ENCODE measurements around the gene MAML3. TPM values are rescaled to one million over a fixed set of nuclear protein-coding genes. Genes with fewer than 3 reads are reported as not detected.

Gene MAML3
- total RNA-seq, 6 donors from 2014 or later: 9.6 to 31.4 (median 14.5) TPM

- Histone ChIP-seq H3K27ac (peak overlapping the region in 1 of 4 donors; percentile 55), H3K9me3 (no peaks in the 10 kb centered on the region), H3K27me3 (no peaks in the 10 kb centered on the region), H3K4me1 (peaks cover 14 to 43% (median 28%) of the 10 kb centered on the region in 4 donors), H3K36me3 (no peaks in the 10 kb centered on the region), H3K4me3 (no peak overlapping the region)
- ATAC-seq (ENCODE audit: low FRiP score in 2 of 2): peak in 1 of 2 donors; percentile 59
- TF ChIP-seq POLR2AphosphoS5 (IDR thresholded peaks at IDR 0.05): peak; percentile 14 to 18
- TF ChIP-seq, protein P1, sequence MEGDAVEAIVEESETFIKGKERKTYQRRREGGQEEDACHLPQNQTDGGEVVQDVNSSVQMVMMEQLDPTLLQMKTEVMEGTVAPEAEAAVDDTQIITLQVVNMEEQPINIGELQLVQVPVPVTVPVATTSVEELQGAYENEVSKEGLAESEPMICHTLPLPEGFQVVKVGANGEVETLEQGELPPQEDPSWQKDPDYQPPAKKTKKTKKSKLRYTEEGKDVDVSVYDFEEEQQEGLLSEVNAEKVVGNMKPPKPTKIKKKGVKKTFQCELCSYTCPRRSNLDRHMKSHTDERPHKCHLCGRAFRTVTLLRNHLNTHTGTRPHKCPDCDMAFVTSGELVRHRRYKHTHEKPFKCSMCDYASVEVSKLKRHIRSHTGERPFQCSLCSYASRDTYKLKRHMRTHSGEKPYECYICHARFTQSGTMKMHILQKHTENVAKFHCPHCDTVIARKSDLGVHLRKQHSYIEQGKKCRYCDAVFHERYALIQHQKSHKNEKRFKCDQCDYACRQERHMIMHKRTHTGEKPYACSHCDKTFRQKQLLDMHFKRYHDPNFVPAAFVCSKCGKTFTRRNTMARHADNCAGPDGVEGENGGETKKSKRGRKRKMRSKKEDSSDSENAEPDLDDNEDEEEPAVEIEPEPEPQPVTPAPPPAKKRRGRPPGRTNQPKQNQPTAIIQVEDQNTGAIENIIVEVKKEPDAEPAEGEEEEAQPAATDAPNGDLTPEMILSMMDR (IDR thresholded peaks at IDR 0.05): no peak
- DNase-seq: no peak
- 54 to 57% methylated on average over 8 of the region's 8 CpGs for WGBS, 2 donors
These were observed 109.6 kb downstream of the MAML3 start for GRCh38 chr4:140044337-140044902.

DNA sequence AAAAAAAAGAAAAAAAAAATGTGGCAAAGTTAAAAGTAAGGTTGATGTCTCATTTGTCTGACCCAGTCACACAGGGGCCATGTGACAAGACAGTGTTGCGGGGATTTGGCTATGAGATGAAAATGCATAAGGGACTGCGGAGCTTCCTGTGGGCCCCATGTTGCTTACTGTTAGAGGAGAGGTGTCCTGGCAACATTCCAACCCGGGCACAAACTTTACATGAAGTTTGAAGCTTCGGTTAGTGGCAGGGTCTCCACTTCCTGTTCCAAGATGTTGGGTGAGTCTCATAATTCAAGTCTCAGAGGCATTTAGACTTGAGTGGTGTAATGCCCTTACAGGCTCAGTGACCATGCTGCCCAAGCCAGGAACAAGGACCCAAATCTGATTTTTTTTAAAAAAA lies 111.3 kb downstream of the MAML3 start:
- H3K4me3 ChIP-seq: no peak overlapping the region
- peaks cover 13 to 36% (median 19%) of the 10 kb centered on the region in 4 donors for H3K4me1 ChIP-seq
- H3K9me3 ChIP-seq: no peaks in the 10 kb centered on the region
- no peak overlapping the region for H3K27ac ChIP-seq
- 62 to 65% methylated on average over 4 of the region's 4 CpGs for WGBS, 2 donors
- TF ChIP-seq POLR2A (IDR thresholded peaks at IDR 0.05) (no peak), EP300 (IDR thresholded peaks at IDR 0.05) (no peak), POLR2AphosphoS5 (IDR thresholded peaks at IDR 0.05) (no peak)
- TF ChIP-seq, protein P1 (IDR thresholded peaks at IDR 0.05): no peak
- ATAC-seq (ENCODE audit: low FRiP score in 2 of 2): no peak
- no peaks in the 10 kb centered on the region for H3K36me3 ChIP-seq
- H3K27me3 ChIP-seq: no peaks in the 10 kb centered on the region
- no peak for DNase-seq

- Histone ChIP-seq H3K27me3 (no peaks in the 10 kb centered on the region), H3K27ac (no peak overlapping the region), H3K9me3 (no peaks in the 10 kb centered on the region), H3K36me3 (no peaks in the 10 kb centered on the region), H3K4me1 (peaks cover 0 to 9% (median 5%) of the 10 kb centered on the region in 4 donors), H3K4me3 (no peak overlapping the region)
- 47 to 56% methylated on average over 3 of the region's 3 CpGs for WGBS, 2 donors
- ATAC-seq (ENCODE audit: low FRiP score in 2 of 2): no peak
- TF ChIP-seq POLR2A (IDR thresholded peaks at IDR 0.05) (no peak), POLR2AphosphoS5 (IDR thresholded peaks at IDR 0.05) (no peak), EP300 (IDR thresholded peaks at IDR 0.05) (no peak)
- TF ChIP-seq, protein P1 (IDR thresholded peaks at IDR 0.05): no peak
- no peak for DNase-seq
These were observed 115.9 kb downstream of the MAML3 start for GRCh38 chr4:140038031-140038533.

DNA sequence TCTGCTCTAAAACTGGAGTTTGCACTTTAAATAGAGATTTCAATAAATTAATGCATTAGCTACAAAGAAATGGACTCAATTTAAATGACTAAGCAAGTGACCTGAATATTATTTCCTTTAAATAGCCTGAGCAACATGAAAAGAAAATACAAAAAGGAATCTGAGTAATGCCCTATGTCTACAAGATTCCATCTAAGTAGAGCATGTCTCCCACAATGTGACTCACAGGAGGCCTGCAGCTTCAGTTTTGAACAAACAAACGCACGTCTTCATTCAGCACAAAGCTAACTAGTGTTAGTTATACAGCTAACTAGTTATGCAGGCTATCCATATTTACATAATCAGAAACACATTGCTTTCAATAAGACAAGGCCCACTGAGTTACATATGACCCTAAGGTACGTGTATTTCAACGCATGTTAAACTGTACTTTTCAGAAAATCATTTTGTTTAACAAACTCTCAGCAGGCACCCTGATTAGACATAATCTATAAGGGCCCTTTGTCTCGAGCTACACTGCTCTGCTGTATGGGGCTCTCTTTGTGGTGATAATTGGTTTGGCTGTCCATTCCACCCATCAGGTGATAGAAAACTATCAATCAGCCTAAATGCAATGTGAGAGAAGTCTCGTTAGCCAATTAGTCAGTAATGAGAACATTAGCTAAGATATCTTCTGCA lies 116.5 kb downstream of the MAML3 start:
- Histone ChIP-seq H3K36me3 (no peaks in the 10 kb centered on the region), H3K27me3 (no peaks in the 10 kb centered on the region), H3K4me3 (no peak overlapping the region), H3K27ac (no peak overlapping the region), H3K4me1 (peaks cover 0 to 9% (median 5%) of the 10 kb centered on the region in 4 donors), H3K9me3 (no peaks in the 10 kb centered on the region)
- DNase-seq: no peak
- WGBS, 2 donors: 69 to 82% methylated on average over 6 of the region's 6 CpGs
- TF ChIP-seq EP300 (IDR thresholded peaks at IDR 0.05) (no peak), POLR2A (IDR thresholded peaks at IDR 0.05) (no peak)
- peak in 1 of 2 donors; percentile 55 for ATAC-seq (ENCODE audit: low FRiP score in 2 of 2)

GRCh38 chr4:140031706-140032105 lies 122.3 kb downstream of the MAML3 start:
- no peak for TF ChIP-seq POLR2A (IDR thresholded peaks at IDR 0.05)
- TF ChIP-seq, protein P1 (IDR thresholded peaks at IDR 0.05): no peak
- TF ChIP-seq POLR2AphosphoS5 (IDR thresholded peaks at IDR 0.05): no peak
- TF ChIP-seq EP300 (IDR thresholded peaks at IDR 0.05): no peak
- no peaks in the 10 kb centered on the region for H3K27me3 ChIP-seq
- no peaks in the 10 kb centered on the region for H3K9me3 ChIP-seq
- H3K36me3 ChIP-seq: no peaks in the 10 kb centered on the region
- no peak overlapping the region for H3K27ac ChIP-seq
- DNase-seq (no peak), ATAC-seq (ENCODE audit: low FRiP score in 2 of 2) (no peak)
- WGBS, 2 donors: 78 to 82% methylated on average over 2 of the region's 2 CpGs
- H3K4me1 ChIP-seq: peaks cover 0 to 3% (median 0%) of the 10 kb centered on the region in 4 donors
- H3K4me3 ChIP-seq: no peak overlapping the region

Data from upper lobe of left lung (tissue), 6 donors.